GM19397 (cell line): ENCODE measurements around the gene TCEAL9.
"Not testable (repeated sequence)": the region's sequence is repeated elsewhere in the genome, so short reads cannot be mapped to it uniquely, and the experiment has no call there.

Experiments used
- ATAC-seq: cut with Tn5 transposase; IDR thresholded peaks from one replicate; pipeline ENCODE4 v1.9.1; 2021; ENCODE audit warnings: mild to moderate bottlenecking, moderate library complexity; ENCODE audit not compliant: unreplicated experiment

TCEAL9 gene, protein sequence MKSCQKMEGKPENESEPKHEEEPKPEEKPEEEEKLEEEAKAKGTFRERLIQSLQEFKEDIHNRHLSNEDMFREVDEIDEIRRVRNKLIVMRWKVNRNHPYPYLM

GRCh38 chrX:103356130-103356798 lies at the start of gene TCEAL9:
Gene TCEAL9, plus strand, starts transcription at chrX:103356506. Its CDS starts 1,179 bp downstream, at chrX:103357685.
- ATAC-seq, result no peak

DNA sequence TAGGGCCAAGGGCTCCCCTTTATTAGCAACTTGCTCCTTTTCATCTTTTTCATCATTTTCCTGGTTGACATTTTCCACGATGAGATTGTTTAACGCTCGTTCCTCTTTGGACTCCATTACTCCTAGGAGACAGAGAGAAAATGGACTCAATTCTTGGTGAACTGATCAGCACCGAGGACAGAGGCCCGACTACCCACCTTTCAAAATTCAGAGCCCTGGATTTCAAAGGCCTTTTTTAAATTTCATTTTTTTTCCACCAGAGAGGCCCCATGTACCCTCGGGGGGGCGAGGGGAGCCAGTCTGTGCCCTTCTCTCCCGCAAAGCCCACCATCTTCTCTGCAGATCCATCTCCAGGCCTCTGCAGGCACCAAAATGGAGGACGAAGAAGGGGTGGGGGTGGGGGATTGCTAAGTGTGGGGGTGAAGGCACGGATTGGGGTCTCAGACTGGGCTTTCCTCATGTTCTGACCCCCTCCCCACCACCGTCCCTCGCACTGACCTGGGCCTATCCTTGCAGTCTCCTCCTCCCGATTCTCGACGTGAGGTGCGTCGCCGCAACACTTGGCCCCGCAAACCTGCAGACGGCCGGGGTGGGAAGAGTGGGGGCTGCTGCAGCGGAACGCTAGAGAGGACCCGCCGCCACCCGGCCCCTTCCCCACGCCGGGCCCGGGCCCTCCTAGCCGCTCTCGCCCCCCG lies 46.3 kb upstream of the TCEAL9 start:
- ATAC-seq, result no peak

DNA sequence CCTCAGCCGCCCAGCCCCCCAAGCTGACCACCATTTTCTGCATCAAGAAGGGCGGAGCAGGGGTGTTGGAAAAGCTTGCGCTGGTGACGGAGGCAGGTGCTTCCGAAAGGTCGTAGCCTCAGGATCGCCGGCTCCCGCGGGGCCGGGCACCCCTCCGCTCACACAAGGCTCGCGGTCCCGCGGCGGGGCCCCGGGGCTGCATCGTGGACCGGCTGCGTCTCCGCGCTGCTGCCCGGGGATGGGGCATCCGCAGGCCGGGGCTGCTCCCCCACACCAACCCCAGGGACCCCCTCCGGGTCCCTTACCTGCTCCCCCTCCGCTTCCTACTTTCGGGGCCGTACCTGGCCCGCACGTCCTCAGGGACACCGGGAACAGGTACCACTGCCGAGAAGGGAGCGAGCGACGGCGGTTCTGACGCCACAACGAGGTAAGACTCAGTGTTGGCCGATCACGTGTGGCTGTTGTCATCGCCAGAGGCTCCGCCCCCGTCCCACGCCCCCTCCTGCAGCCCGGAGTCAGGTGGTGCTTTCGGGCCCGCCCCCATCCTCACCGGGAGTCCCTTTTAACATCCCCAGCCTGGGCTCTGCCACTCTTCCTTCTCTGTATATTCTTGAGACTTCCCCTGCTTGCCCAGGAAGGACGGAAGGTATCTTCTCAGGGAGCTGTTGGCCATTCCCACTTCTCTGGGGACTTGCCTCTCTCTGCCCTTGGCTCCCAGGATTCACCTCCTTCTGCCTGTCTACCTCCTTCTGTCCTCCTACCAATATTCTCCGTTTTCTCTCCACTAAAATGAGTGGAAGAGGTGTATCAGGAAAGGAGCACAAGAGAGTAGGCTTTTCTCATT lies 45.5 kb upstream of the TCEAL9 start, which contains the start of gene BEX2:
TSS of gene BEX2 (minus strand) at position 436 of the 844 bp plus-strand sequence. CDS start 1,014 bp downstream, outside the sequence.
- peak; percentile 99 for ATAC-seq

DNA sequence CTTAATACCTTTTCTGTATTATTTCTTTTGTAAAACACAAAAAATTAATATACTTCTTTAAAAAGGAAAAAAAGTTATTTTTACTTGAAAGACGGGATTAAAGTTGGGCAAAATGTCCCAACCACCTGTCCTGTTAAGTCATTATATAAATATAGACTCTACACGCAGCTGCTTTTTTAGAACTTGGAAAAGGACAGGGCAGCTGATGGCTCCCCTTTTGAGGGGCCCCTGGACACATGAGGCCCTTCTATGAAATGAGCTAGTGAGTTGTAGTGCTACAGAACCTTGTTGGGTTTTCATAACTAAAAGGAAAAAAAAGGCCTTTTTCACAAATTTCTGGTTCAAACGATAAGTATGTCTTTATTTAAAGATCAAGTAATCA lies 44.9 kb upstream of the TCEAL9 start:
- ATAC-seq, result no peak

DNA sequence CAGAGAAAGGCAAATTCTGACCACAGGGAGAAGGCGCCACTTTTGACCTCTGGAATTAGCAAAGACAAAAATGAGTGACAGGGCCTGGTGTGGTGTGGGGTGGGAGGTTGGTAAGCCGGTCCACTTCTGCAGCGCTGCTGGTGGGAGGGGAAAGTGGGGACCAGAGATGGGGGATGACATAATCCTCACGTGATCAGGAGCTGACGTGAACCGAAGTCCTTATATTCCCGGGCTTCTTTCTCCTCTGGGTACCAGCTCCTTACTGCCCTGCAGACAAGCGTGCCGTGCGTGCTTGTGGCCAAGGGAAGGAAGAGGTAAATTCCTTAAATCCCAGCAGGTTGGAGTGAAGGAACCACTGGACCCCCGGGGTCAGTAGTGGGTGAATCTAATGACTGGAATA lies 26.3 kb upstream of the TCEAL9 start, which contains the start of gene TCEAL7:
TSS of gene TCEAL7 (plus strand) at position 249 of the 400 bp plus-strand sequence. CDS start 1,165 bp downstream, outside the sequence.
- no peak for ATAC-seq

- no peak for ATAC-seq
Observed at GRCh38 chrX:103330681-103331288, 25.5 kb upstream of the TCEAL9 start.

GRCh38 chrX:103338663-103339062 lies 17.6 kb upstream of the TCEAL9 start:
- ATAC-seq, result no peak

- no peak for ATAC-seq
Observed at GRCh38 chrX:103343105-103343504, 13.2 kb upstream of the TCEAL9 start.

- ATAC-seq, result no peak
Observed at GRCh38 chrX:103344606-103345005, 11.7 kb upstream of the TCEAL9 start.

DNA sequence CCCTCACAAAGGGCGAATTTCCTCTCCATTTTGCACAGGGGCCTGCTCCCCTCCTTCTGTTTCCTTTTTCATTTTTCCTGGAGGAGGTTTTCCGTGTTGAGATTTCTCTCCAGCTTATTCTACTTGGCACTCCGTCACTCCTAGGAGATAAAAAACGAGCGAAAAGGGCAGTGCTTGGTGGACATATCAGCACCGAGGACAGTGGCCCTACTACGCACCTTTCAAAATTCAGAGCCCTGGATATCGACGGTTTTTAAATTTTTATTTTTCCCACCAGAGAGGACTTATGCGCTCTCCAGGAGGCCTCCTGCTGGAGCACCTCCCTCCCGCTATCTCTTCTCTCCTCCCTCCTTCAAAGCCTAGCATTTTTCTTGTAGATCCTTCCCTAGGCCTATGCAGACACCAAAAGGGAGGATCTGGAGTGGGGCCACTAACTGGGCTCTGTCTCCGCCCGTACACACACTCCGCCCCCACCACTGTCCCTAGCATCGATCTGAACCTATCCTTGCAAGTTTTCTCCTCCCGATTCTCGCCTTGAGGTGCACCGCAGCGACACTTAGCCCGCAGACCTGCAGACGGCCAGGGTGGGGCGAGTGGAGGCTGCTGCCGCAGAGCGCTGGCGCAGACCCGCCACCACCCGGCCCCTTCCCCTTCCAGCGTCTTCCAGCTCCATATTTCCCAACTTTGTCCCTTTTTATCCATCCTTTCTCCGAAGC lies 8.5 kb upstream of the TCEAL9 start:
- ATAC-seq, result no peak

GRCh38 chrX:103356858-103357257 lies 552 bp downstream of the TCEAL9 start:
- ATAC-seq, result no peak

- ATAC-seq, result no peak
Observed at GRCh38 chrX:103357871-103358270, 1.6 kb downstream of the TCEAL9 start.

- not testable (repeated sequence) for ATAC-seq
Observed at GRCh38 chrX:103359605-103360004, 3.3 kb downstream of the TCEAL9 start.

GRCh38 chrX:103360092-103360491 lies 3.8 kb downstream of the TCEAL9 start:
- no peak for ATAC-seq

- ATAC-seq, result no peak
Observed at GRCh38 chrX:103360916-103361315, 4.6 kb downstream of the TCEAL9 start.

GRCh38 chrX:103361798-103362197 lies 5.5 kb downstream of the TCEAL9 start:
- no peak for ATAC-seq

GRCh38 chrX:103362474-103362873 lies 6.2 kb downstream of the TCEAL9 start:
- no peak for ATAC-seq

- ATAC-seq, result no peak
Observed at GRCh38 chrX:103363046-103363445, 6.7 kb downstream of the TCEAL9 start.

GRCh38 chrX:103367502-103367901 lies 11.2 kb downstream of the TCEAL9 start:
- no peak for ATAC-seq

DNA sequence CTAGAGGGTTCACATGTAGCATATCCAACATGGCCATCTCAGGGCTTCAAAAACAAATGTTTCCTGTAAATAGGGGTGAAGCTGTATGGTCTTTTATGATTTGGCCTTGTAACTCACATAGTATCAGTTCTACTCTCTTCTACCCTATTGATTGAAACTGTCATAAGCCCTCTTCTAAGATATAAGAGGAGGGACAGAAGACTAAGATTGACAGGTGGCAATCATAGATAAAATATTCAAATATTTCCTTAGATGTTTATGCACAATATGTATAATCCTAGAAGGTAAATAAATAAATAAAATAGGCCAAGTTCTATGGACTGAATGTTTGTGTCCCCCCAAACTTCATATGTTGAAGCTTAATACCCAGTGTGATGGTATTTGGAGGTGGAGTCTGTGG lies 13.2 kb downstream of the TCEAL9 start:
- ATAC-seq, result no peak
